ENCODE data around the gene CELSR3. TPM values are rescaled to one million over a fixed set of nuclear protein-coding genes. Genes with fewer than 3 reads are reported as not detected.

CELSR3 gene
- polyA plus RNA-seq, 1 experiment: 0.55 TPM

DNA sequence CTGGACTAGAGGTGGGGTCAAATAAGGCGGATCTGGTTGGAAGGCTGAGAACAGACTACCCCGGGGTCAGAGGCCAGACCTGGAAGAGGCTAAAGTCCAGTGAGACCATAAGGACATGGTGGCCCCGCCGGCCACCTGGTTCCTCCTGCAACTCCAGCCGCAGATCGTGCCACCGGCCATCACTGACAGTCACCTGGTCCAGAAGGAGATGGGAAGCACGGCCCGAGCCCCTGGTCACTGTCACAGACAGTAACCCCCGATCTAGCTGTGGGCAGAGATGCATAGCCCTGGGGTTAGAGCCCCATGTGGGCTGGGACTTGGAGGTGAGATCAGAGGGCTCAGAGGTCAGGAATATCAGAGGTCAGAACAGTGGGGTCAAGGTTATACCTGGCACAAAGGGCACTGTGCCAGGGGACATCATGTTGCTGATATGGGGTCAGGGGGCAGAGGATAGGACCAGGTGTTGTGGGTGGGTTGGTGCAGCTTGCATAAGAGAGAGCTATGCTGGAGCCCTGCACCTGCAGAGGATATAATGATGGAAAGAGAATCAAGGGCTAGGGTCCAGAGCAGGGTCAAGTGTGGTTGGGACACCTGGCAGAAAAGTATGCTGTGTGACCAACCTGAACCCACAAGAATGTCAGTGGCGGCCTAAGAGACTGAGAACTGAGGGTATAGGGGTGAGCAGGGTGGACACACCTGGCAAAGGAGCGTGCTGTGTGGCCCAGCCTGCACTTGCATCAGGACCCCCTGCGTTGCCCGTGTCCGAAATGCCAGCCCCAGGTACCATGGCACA is 9.6 kb downstream of the CELSR3 start:
- Histone ChIP-seq H3K27ac (ENCODE audit: low read depth, low read length) (no peak overlapping the region), H3K4me3 (ENCODE audit: low read depth, low read length) (no peak overlapping the region), H3K27me3 (ENCODE audit: control insufficient read depth, insufficient read depth, low read length) (peaks cover 2% of the 10 kb centered on the region), H3K9me3 (ENCODE audit: control insufficient read depth, insufficient read depth, low read length) (peaks cover 8% of the 10 kb centered on the region; the same call in 1 of the 2 replicates)
- POLR2A ChIA-PET: interaction anchor here (1.1 kb wide), 1 partner anchor 10 kb away, joined by 3 read pairs; the partner anchor contains the start of gene CELSR3
- no peak for TF ChIP-seq CTCF (IDR thresholded peaks at IDR 0.05; ENCODE audit: low read depth, low read length)
- DNase-seq (ENCODE audit: low read depth, low spot score): no peak
- CTCF ChIA-PET: interaction anchor here (1.0 kb wide), 1 partner anchor 217 kb away, joined by 3 read pairs; no protein-coding TSS in a partner anchor

DNA sequence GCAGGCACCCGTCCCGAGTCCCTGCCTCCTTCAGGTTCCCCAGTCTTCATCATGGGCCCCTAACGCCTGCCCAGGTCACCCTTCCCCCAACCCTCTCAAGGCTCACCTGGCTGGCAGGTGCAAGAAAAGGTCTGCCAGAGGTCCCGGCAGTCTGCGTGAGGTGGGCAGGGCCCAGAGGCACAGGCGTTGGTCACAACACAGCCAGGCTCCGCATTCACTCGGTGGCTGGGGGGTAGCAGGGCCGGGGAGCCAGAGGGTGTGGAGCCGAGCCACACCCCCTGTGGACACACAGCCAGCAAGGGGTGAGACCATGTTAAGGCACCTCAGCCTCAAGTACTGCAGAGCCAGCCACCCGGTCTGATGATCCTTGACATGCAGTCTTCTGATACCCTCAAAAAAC is 10.9 kb downstream of the CELSR3 start:
- POLR2A ChIA-PET: no interaction called here
- no peak overlapping the region for H3K4me3 ChIP-seq (ENCODE audit: low read depth, low read length)
- peaks cover 3% of the 10 kb centered on the region; the same call in 1 of the 2 replicates for H3K9me3 ChIP-seq (ENCODE audit: control insufficient read depth, insufficient read depth, low read length)
- H3K27ac ChIP-seq (ENCODE audit: low read depth, low read length): no peak overlapping the region
- no peak for TF ChIP-seq CTCF (IDR thresholded peaks at IDR 0.05; ENCODE audit: low read depth, low read length)
- H3K27me3 ChIP-seq (ENCODE audit: control insufficient read depth, insufficient read depth, low read length): no peaks in the 10 kb centered on the region
- DNase-seq (ENCODE audit: low read depth, low spot score): no peak
- CTCF ChIA-PET: no interaction called here

GRCh38 chr3:48650723-48651122 is 12.0 kb downstream of the CELSR3 start:
- H3K9me3 ChIP-seq (ENCODE audit: control insufficient read depth, insufficient read depth, low read length): no peaks in the 10 kb centered on the region; the same call in 1 of the 2 replicates
- DNase-seq (ENCODE audit: low read depth, low spot score): no peak
- no peak overlapping the region for H3K27ac ChIP-seq (ENCODE audit: low read depth, low read length)
- ChIA-PET CTCF (no interaction called here), POLR2A (no interaction called here)
- TF ChIP-seq CTCF (IDR thresholded peaks at IDR 0.05; ENCODE audit: low read depth, low read length): no peak
- no peak overlapping the region for H3K4me3 ChIP-seq (ENCODE audit: low read depth, low read length)
- no peaks in the 10 kb centered on the region for H3K27me3 ChIP-seq (ENCODE audit: control insufficient read depth, insufficient read depth, low read length)

- CTCF ChIA-PET: no interaction called here
- Histone ChIP-seq H3K27ac (ENCODE audit: low read depth, low read length) (no peak overlapping the region), H3K4me3 (ENCODE audit: low read depth, low read length) (no peak overlapping the region), H3K9me3 (ENCODE audit: control insufficient read depth, insufficient read depth, low read length) (no peaks in the 10 kb centered on the region; the same call in 1 of the 2 replicates), H3K27me3 (ENCODE audit: control insufficient read depth, insufficient read depth, low read length) (peaks cover 3% of the 10 kb centered on the region)
- no peak for DNase-seq (ENCODE audit: low read depth, low spot score)
- no peak for TF ChIP-seq CTCF (IDR thresholded peaks at IDR 0.05; ENCODE audit: low read depth, low read length)
- POLR2A ChIA-PET: no interaction called here
Observed at GRCh38 chr3:48648188-48648850, 14.4 kb downstream of the CELSR3 start.

- peaks cover 3% of the 10 kb centered on the region for H3K27me3 ChIP-seq (ENCODE audit: control insufficient read depth, insufficient read depth, low read length)
- TF ChIP-seq CTCF (IDR thresholded peaks at IDR 0.05; ENCODE audit: low read depth, low read length): no peak
- no peaks in the 10 kb centered on the region; the same call in 1 of the 2 replicates for H3K9me3 ChIP-seq (ENCODE audit: control insufficient read depth, insufficient read depth, low read length)
- H3K4me3 ChIP-seq (ENCODE audit: low read depth, low read length): no peak overlapping the region
- no peak overlapping the region for H3K27ac ChIP-seq (ENCODE audit: low read depth, low read length)
- ChIA-PET POLR2A (no interaction called here), CTCF (no interaction called here)
- no peak for DNase-seq (ENCODE audit: low read depth, low spot score)
Observed at GRCh38 chr3:48647714-48648113, 15.0 kb downstream of the CELSR3 start.
